ENCODE measurements around the gene DSG3.

Gene DSG3, protein sequence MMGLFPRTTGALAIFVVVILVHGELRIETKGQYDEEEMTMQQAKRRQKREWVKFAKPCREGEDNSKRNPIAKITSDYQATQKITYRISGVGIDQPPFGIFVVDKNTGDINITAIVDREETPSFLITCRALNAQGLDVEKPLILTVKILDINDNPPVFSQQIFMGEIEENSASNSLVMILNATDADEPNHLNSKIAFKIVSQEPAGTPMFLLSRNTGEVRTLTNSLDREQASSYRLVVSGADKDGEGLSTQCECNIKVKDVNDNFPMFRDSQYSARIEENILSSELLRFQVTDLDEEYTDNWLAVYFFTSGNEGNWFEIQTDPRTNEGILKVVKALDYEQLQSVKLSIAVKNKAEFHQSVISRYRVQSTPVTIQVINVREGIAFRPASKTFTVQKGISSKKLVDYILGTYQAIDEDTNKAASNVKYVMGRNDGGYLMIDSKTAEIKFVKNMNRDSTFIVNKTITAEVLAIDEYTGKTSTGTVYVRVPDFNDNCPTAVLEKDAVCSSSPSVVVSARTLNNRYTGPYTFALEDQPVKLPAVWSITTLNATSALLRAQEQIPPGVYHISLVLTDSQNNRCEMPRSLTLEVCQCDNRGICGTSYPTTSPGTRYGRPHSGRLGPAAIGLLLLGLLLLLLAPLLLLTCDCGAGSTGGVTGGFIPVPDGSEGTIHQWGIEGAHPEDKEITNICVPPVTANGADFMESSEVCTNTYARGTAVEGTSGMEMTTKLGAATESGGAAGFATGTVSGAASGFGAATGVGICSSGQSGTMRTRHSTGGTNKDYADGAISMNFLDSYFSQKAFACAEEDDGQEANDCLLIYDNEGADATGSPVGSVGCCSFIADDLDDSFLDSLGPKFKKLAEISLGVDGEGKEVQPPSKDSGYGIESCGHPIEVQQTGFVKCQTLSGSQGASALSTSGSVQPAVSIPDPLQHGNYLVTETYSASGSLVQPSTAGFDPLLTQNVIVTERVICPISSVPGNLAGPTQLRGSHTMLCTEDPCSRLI

GRCh38 chr18:31447530-31448191, at the start of gene DSG3:
DSG3 (plus strand) TSS chr18:31447741; CDS start chr18:31447878, 137 bp downstream.
- DNase-seq (ENCODE audit: low read depth in 3 of 3): no peak

DNA sequence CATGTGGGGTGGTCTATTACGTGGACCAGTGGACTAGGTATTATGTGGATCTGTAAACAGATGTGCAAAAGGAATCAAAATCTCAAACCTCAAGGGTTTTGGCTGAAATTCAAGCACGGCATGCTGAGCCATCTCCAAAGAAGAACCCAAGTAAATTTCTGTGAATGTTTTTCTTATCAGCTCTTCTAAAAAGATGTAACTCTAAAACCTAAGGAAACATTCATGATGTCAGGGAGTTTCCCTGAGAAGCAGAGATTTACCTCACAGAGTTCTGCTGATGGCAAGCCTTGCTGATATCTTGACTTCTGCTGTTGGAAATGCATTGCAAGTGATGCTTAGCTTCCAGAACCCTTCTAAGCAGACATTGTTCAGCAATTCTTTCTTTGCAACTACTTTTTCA, 49.4 kb upstream of the DSG3 start:
- no peak for DNase-seq (ENCODE audit: low read depth in 3 of 3)

GRCh38 chr18:31399306-31400032, 48.1 kb upstream of the DSG3 start:
- DNase-seq (ENCODE audit: low read depth in 3 of 3): no peak

DNA sequence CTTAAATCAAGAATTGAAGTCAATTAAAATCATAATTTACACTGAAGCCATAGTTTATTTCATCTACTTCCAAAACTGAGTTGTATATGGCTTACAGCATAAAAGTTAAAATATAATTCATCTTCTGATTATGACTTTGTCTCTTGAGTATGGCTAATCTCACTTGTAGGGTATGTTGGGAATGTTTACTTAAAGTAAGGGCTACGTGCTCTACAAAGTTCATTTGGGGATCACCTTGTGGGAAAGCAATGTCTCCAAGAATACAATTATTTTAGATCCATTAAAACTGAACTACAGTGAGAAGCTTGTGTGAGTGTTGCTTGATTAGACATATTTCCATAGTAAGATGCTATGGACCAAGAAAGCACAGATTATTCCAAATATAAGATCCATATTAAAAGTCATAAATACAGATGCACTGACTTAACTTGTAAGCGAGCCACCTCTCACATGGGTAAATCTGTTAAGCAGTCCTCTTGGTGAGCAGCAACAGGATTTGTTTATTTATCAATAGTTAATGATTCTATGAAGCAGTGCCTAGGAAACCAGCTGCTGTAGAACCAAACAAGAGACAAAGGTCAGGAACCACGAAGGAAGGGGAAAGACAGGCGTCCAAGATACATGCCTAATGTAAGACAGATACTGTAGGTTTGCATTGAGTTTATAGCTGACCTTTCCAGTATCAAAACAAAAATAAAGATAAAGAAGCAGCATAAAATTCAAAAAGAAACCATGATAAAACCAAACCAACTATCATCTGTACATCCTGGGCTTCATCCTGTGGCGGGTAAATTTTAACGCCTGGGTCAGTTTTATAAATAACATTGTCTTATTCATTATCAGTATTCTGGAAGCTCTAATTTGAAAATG, 46.1 kb upstream of the DSG3 start:
- no peak for DNase-seq (ENCODE audit: low read depth in 3 of 3)

DNA sequence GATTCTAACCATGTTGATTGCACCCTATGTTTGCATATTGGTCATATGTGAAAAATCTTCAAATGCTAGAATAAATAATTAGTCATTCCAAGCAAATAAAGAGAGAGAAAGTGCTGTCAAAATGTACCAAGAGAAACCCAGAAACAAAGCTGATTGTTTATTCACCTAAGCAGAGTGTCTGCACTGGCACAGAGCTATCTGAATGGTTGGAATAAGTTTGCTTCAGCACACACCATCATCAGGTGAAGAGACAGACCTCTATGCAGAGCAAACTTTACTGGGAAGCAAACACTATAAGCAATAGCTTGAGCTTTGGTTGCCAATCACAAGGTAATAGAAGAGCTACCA, 45.5 kb upstream of the DSG3 start:
- DNase-seq (ENCODE audit: low read depth in 3 of 3): no peak

DNA sequence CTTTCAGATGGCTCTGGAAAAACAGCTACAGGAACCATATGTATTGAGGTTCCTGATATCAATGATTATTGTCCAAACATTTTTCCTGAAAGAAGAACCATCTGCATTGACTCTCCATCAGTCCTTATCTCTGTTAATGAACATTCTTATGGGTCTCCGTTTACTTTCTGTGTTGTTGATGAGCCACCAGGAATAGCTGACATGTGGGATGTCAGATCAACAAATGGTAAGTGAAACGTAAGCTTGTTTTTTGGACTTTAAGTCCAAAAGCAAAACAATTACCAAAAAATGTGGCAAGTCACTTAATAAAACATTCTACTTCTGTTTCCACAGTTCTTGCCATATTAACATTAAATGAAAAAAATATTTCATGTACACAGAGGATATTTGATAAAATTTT, 44.1 kb upstream of the DSG3 start:
- DNase-seq (ENCODE audit: low read depth in 3 of 3): no peak

GRCh38 chr18:31407649-31408048, 39.9 kb upstream of the DSG3 start:
- no peak for DNase-seq (ENCODE audit: low read depth in 3 of 3)

DNA sequence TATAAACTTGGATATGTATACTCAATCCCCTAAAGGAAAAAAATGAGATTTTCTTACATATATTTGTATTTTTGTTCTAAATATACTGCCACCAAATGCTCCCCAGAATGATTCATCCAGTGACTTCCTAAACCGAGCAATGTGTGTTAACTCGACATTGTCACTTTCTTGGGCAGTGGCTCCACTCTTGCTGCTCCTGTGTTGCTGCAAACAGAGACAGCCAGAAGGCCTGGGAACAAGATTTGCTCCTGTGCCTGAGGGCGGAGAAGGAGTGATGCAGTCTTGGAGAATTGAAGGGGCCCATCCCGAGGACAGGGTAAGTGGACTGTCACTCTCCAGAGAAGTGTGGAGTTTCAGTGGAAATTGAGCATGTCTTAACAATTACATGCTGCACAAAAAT, 38.3 kb upstream of the DSG3 start:
- DNase-seq (ENCODE audit: low read depth in 3 of 3): no peak

DNA sequence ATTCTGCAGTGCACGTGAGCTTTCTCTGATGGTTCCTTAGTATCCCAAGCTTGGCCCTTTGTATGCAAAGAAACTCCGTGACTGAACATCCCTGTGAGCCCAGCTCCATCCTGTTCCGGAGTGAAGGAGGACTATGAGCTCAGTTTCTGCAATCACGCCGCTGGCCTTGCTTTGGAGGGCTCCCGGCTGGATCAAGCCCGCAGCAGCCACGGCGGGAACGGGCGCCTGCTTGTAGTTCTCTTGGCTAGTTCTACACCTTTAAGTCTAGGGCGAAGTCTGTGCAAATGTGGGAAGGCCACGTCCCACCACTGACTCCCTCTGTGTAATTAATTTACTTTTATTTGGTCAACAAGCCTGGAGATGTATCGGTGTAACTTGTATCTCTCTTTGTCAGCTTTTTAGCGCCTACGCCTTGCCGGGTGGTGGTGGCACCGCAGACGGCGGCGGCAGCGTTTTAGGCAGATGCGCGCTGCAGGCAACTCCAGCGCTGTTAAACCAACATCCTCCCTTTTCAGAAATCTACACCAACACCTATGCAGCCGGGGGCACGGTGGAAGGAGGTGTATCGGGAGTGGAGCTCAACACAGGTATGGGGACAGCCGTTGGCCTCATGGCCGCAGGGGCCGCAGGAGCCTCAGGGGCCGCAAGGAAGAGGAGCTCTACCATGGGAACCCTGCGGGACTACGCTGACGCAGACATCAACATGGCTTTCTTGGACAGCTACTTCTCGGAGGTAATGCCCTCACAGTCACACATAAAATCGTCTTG, 36.6 kb upstream of the DSG3 start:
- no peak for DNase-seq (ENCODE audit: low read depth in 3 of 3)

GRCh38 chr18:31413137-31413536, 34.4 kb upstream of the DSG3 start:
- DNase-seq (ENCODE audit: low read depth in 3 of 3): no peak

DNA sequence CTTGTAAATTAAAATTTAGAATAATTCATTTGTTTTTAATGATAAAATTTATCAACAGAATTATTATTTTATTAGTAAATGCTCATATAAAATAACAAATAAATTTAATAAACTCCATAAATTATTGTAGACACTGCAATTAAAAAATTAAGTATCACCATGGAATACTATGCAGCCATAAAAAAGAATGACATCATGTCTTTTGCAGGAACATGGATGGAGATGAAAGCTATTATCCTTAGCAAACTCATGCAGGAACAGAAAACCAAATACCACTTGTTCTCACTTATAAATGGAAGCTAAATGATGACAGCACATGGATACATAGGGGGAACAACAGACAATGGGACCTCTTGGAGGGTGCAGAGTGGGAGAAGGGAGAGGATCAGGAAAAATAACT, 29.7 kb upstream of the DSG3 start:
- no peak for DNase-seq (ENCODE audit: low read depth in 3 of 3)

DNA sequence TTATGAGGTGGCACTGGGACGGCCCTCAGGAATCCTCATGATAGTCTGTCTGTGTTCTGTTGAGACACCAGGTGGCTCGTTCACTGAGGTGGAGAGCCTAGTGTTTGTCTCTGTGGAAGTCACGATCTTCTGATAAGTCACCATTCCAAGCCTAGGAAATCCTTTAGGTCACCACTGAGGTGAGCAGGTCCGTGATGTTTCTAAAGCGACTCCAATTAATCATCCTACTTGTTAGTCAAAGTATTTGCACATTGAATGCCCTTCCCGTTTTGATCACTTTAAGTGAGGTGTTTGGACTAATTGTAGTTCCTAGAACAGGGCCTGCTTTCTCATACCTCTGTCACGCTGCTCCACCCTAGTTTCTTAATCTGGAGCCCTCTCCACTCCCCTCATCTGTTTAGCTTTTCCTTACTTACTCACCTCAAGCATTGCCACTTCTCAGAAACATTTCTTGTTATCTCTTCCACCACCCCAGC, 28.0 kb upstream of the DSG3 start:
- no peak for DNase-seq (ENCODE audit: low read depth in 3 of 3)

DNA sequence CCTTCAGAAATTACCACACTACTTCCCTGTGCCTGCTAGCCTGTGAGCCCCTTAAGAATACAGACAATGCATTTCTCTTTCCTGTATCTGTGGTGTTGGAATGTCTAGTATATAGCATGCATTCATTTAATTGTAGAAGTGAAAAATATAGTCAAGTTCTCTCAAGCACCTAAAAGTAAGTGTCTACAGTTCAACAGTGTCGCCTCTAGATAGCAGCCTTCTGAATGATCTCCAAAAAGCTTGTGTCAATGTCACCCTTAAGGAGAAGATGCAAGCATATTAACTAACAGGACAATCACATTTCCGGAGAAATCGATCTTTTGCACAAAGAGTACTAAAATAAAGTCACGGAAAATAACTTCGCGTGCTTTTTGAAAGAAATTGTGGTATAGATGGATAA, 27.5 kb upstream of the DSG3 start:
- DNase-seq (ENCODE audit: low read depth in 3 of 3): no peak

- no peak for DNase-seq (ENCODE audit: low read depth in 3 of 3)
Observed at GRCh38 chr18:31420524-31420923, 27.0 kb upstream of the DSG3 start.

DNA sequence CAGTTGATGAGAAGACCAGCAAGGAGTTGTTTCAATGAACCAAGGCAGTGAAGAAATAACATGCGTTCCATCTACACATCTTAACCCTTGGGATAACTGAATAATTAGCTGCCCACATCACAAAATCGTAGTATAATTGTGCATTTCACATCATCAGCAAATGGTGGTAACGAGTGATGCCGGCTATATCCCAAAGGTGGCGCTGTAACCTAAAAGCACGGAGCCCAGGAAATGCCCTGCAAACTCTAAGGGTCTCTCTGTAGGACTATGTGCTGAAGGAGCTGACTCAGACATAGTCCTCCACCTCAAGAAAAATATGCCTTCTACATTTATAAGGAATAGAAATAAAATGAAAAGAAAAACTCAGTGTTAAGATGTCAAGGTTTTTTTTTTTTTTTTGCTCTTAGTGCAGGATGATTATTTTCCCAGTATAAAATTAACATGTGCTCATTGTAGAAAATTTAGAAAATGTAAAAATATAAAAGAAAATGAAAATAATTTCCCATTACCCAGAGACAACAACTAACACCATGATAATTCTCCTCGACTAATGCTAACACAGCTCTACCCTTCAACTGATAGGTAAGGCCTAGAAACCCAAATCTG, 23.1 kb upstream of the DSG3 start:
- no peak for DNase-seq (ENCODE audit: low read depth in 3 of 3)

DNA sequence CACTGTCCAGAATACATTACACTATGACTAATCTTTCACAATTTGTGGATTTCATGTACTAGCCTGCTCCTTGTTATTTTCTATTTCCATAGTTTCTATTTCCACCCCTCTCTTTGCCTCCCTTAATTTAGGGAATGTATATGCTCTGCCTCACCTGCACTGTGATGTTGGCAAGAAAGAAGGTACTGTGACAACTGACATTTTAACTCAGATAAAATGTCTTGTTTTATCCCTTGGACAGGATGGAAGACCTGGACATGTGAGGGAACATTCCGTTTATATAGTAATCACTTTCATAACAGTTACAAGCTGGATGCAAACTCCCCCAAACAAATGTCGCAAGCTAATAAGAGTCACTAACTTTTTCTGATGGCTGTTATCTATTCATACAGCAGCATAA, 21.5 kb upstream of the DSG3 start:
- no peak for DNase-seq (ENCODE audit: low read depth in 3 of 3)

DNA sequence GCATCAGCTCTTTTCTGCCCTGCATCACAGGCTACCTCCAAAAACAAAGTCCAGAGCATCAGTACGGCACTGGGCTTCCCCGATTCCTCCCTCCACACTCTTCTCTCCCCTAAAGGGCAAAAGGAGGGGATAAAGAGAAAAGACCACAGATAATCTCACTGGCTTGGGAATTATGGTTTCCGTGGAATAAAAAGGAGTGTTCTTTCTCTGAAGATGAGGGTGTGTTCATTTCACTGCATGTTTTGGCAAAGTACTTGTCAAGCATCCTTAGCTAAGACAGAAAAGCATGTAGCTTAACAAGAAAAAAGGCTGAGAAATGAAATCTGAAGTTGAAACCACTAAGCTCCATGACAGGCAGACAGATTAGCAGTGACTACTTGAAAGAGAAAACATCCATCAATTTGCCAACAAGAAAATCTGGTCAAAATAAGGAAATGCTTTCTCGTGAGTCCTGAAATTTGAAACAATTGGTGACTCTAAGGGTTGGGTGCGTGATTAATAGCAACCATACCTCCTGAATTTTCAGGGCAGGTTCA, 20.6 kb upstream of the DSG3 start:
- DNase-seq (ENCODE audit: low read depth in 3 of 3): no peak

DNA sequence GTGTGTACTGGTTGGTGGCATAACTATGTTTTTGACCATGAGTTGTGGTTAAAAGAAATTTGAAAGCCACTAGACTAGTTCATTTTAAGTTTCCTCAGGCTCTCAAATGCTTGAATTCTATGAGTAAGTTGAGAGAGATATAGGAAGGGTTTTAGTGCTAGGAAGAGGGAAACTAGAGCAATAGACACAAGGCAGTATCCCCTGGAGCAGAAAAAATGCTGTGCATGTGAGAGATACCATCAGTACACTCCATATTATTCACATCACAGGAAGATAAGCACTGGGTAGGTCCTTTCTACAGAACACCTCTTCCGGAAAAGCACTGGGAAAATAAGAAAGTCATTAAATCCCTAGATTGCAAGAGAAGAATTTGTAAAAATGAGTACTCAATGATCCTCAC, 19.3 kb upstream of the DSG3 start:
- DNase-seq (ENCODE audit: low read depth in 3 of 3): no peak

DNA sequence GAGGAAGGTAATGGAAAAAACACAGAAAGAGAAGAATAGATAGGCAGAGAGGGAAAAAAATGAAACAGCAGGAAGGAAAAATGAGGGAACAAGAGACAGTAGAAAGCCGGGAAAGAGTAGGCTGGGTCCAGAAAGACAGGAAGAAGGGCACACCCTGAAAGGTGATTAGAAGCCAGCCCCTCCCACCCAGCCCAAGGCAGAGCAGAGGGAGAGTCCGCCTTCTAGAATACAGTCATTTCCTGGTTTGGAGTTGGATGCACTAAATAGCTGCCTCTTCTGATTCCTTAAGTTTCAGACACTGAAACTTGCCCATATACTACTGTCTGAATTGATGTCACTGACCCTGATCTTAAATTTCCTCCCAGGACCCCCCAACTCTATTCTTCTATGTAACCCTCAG, 17.9 kb upstream of the DSG3 start:
- DNase-seq (ENCODE audit: low read depth in 3 of 3): no peak
